BLaER1 treated with 17β-estradiol and CSF1 and Interleukin-3, amounts not matched to agents 10 nM and 100 nM (cell line): ENCODE results near the gene TM2D1.
A peak's percentile ranks its signal among the peaks of the same experiment; 100 is the strongest.

Experiments
- H3K27ac ChIP-seq, 11 experiments: shearing (Covaris generic); formaldehyde crosslinking; 2 replicates each; pipeline ENCODE4 v1.8.1; 2022
- H3K27me3 ChIP-seq, 11 experiments: shearing (Covaris generic); formaldehyde crosslinking; 2 replicates each; pipeline ENCODE4 v1.8.1; 2022
- H3K36me3 ChIP-seq, 11 experiments: shearing (Covaris generic); formaldehyde crosslinking; 2 replicates each; pipeline ENCODE4 v1.8.1; 2022
- H3K4me1 ChIP-seq, 10 experiments: shearing (Covaris generic); formaldehyde crosslinking; 2 replicates each; pipeline ENCODE4 v1.8.1; 2022
- H3K4me2 ChIP-seq, 11 experiments: shearing (Covaris generic); formaldehyde crosslinking; 2 replicates each; pipeline ENCODE4 v1.8.1; 2022
- H3K4me3 ChIP-seq, 10 experiments: shearing (Covaris generic); formaldehyde crosslinking; 2 replicates each; pipeline ENCODE4 v1.8.1; 2022
- H3K9ac ChIP-seq, 11 experiments: shearing (Covaris generic); formaldehyde crosslinking; 2 replicates each; pipeline ENCODE4 v1.8.1; 2022
- H3K9me3 ChIP-seq, 11 experiments: shearing (Covaris generic); formaldehyde crosslinking; replicated peaks in 1 of 11; 2 replicates each; pipeline ENCODE4 v1.8.1; 2022
- H4K20me1 ChIP-seq, 11 experiments: shearing (Covaris generic); formaldehyde crosslinking; 2 replicates each; pipeline ENCODE4 v1.8.1; 2022
- Cebpa-rat ChIP-seq, 11 experiments: shearing (Covaris generic); IDR thresholded peaks; 2 replicates each; pipeline ENCODE4 v1.8.1; 2022

TM2D1 gene

DNA sequence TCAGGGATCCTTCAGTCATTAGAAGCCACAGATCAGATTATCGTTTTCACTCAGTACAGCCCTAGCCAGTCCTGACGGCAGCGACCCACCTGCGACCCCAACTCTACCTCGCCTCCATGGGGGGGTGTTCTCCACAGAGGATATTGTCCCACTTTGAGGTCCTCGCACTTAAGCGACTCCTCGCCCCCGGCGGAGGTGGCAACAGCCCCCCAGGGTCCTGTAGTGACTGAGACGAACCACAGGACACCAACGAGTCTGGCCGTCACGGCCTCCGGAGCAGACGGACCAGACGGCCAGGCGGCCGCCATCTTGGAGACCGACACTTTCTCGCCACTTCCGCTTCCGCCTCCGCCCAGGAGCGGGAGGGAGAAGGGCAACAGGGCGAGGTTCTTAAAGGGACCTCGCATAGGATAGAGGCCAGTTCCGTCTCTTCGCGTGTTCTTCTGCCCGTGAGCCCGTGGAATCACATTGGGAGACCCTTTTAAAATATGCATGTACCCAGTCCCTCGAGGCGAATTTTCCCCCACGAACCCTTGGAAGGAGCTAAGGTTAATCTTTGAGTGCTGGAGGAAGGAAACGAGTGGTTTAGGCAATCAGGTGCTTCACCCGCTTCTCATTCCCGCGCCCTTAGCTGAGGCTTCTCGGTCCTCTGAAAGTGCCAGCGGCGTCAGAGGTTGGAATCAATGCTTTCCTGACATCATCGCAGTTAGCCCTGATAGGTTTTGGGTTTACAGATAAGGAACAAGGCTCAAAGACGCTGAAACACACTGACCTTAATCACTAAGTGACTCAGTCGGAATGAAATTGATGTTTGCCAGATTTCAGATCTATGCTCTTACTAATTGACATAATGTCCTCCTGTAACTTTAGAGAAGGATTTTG is at the start of gene TM2D1:
Gene TM2D1 (minus strand): TSS at position 329 of the 882 bp plus-strand sequence. CDS start 21 bp downstream, at position 308.
- peak within 1 kb of the TSS; percentile 80 to 95 (median 89) for H3K4me3 ChIP-seq
- H3K9me3 ChIP-seq = no peaks in the 10 kb centered on the region
- H3K9ac ChIP-seq = peak within 1 kb of the TSS; percentile 91 to 100 (median 95)
- H3K36me3 ChIP-seq = peaks cover 11 to 33% (median 26%) of the 10 kb centered on the region in 11 experiments; a peak in 19 of 22 replicates
- H3K4me2 ChIP-seq = peak within 1 kb of the TSS; percentile 66 to 99 (median 88)
- H4K20me1 ChIP-seq = peaks cover 0 to 21% (median 5%) of the 10 kb centered on the region in 11 experiments; a peak in 8 of 22 replicates
- peaks cover 14 to 31% (median 21%) of the 10 kb centered on the region in 10 experiments; a peak in 19 of 20 replicates for H3K4me1 ChIP-seq
- peak within 1 kb of the TSS; percentile 92 to 100 (median 97) for H3K27ac ChIP-seq
- no peaks in the 10 kb centered on the region for H3K27me3 ChIP-seq
- TF ChIP-seq Cebpa-rat (IDR thresholded peaks at IDR 0.05) = no peak

- Histone ChIP-seq H3K4me2 (no peak overlapping the region), H3K27me3 (no peaks in the 10 kb centered on the region), H3K4me1 (no peaks in the 10 kb centered on the region), H4K20me1 (no peaks in the 10 kb centered on the region), H3K9me3 (no peaks in the 10 kb centered on the region), H3K4me3 (no peak overlapping the region), H3K9ac (no peak overlapping the region), H3K27ac (no peak overlapping the region), H3K36me3 (no peaks in the 10 kb centered on the region)
- no peak for TF ChIP-seq Cebpa-rat (IDR thresholded peaks at IDR 0.05)
These were observed 45.2 kb upstream of the TM2D1 start for GRCh38 chr1:61770131-61770530.

DNA sequence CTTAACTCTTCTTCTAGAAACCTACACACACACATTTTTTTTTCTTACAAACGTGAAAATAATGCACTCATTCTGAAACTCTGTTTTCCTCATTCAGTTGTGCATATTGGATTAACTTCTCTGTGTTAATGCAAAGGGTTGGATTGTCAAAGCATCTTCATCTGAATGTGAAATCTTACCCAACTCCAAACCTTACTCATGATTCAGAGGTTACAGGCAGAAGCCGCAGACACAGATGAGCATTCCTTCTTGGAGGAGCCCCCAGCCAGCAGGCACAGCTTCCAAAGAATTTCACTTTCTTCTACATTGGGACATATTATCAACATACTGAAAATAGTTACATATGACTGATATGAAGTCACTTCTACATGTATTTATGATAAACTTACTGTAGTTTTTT is 33.0 kb upstream of the TM2D1 start:
- Histone ChIP-seq H3K27ac (no peak overlapping the region), H3K4me1 (no peaks in the 10 kb centered on the region), H3K36me3 (no peaks in the 10 kb centered on the region), H3K4me2 (no peak overlapping the region), H3K27me3 (no peaks in the 10 kb centered on the region), H4K20me1 (no peaks in the 10 kb centered on the region), H3K9me3 (no peaks in the 10 kb centered on the region), H3K4me3 (no peak overlapping the region), H3K9ac (no peak overlapping the region)
- TF ChIP-seq Cebpa-rat (IDR thresholded peaks at IDR 0.05) = no peak

- Histone ChIP-seq H3K9ac (no peak overlapping the region), H3K4me2 (no peak overlapping the region), H3K27me3 (no peaks in the 10 kb centered on the region), H3K4me1 (no peaks in the 10 kb centered on the region), H3K4me3 (no peak overlapping the region), H3K27ac (no peak overlapping the region), H4K20me1 (no peaks in the 10 kb centered on the region), H3K9me3 (no peaks in the 10 kb centered on the region), H3K36me3 (no peaks in the 10 kb centered on the region)
- no peak for TF ChIP-seq Cebpa-rat (IDR thresholded peaks at IDR 0.05)
These were observed 31.8 kb upstream of the TM2D1 start for GRCh38 chr1:61756773-61757172.

DNA sequence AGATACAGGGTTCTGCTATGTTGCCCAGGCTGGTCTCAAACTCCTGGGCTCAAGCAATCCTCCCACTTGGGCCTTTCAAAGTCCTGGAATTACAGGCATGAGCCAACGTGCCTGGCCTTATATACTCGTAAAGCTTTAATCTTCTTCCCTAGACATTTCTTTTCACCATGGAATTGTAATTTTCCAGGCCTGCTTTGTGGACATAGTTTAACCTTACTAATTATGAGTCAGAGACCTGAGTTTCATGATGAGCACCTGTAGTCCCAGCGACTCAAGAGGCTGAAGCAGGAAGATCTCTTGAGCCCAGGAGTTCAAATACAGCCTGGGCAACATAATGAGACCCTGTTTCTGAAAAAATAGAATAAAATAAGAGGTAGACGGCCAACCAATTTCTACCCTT is 29.6 kb upstream of the TM2D1 start:
- Histone ChIP-seq H3K4me3 (no peak overlapping the region), H4K20me1 (no peaks in the 10 kb centered on the region), H3K36me3 (no peaks in the 10 kb centered on the region), H3K9ac (no peak overlapping the region), H3K27ac (no peak overlapping the region), H3K27me3 (no peaks in the 10 kb centered on the region), H3K4me1 (no peaks in the 10 kb centered on the region), H3K4me2 (no peak overlapping the region), H3K9me3 (no peaks in the 10 kb centered on the region)
- no peak for TF ChIP-seq Cebpa-rat (IDR thresholded peaks at IDR 0.05)

- no peaks in the 10 kb centered on the region for H3K9me3 ChIP-seq
- no peaks in the 10 kb centered on the region for H3K36me3 ChIP-seq
- H3K4me2 ChIP-seq = no peak overlapping the region
- H4K20me1 ChIP-seq = no peaks in the 10 kb centered on the region
- H3K27me3 ChIP-seq = no peaks in the 10 kb centered on the region
- no peak overlapping the region for H3K27ac ChIP-seq
- TF ChIP-seq Cebpa-rat (IDR thresholded peaks at IDR 0.05) = no peak
- H3K9ac ChIP-seq = no peak overlapping the region
- H3K4me1 ChIP-seq = no peaks in the 10 kb centered on the region
- no peak overlapping the region for H3K4me3 ChIP-seq
These were observed 29.1 kb upstream of the TM2D1 start for GRCh38 chr1:61753998-61754508.

- TF ChIP-seq Cebpa-rat (IDR thresholded peaks at IDR 0.05) = no peak
- Histone ChIP-seq H4K20me1 (no peaks in the 10 kb centered on the region), H3K27me3 (no peaks in the 10 kb centered on the region), H3K36me3 (no peaks in the 10 kb centered on the region), H3K9ac (no peak overlapping the region), H3K27ac (no peak overlapping the region), H3K4me1 (no peaks in the 10 kb centered on the region), H3K4me3 (no peak overlapping the region), H3K9me3 (no peaks in the 10 kb centered on the region), H3K4me2 (no peak overlapping the region)
These were observed 28.0 kb upstream of the TM2D1 start for GRCh38 chr1:61752921-61753389.

GRCh38 chr1:61749574-61749973 is 24.6 kb upstream of the TM2D1 start:
- no peaks in the 10 kb centered on the region for H3K9me3 ChIP-seq
- no peaks in the 10 kb centered on the region for H3K4me1 ChIP-seq
- H3K27ac ChIP-seq = no peak overlapping the region
- H3K9ac ChIP-seq = no peak overlapping the region
- H3K27me3 ChIP-seq = 0 out of 22 replicates have a peak, but pooled peaks cover 0 to 2% (median 0%) of the 10 kb centered on the region in 11 experiments
- H4K20me1 ChIP-seq = no peaks in the 10 kb centered on the region
- no peak for TF ChIP-seq Cebpa-rat (IDR thresholded peaks at IDR 0.05)
- H3K4me2 ChIP-seq = no peak overlapping the region
- H3K36me3 ChIP-seq = no peaks in the 10 kb centered on the region
- H3K4me3 ChIP-seq = no peak overlapping the region

DNA sequence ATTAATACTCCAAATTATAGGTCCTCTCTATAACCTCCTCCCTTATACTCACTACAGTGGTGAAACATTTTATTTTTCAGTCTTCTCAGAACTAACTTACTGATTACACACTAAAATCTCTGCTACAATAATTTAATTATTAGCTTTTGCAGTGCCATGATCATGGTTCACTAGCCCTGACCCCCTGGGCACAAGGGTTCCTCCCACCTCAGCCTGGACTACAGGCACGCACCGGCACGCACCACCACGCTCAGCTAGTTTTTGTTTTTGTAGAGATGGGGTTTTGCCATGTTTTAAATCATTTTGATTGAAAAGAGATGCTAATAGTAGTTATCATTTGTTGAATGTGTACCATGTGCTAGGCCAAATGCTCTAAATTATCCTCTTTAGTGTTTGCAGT is 23.6 kb upstream of the TM2D1 start:
- no peak for TF ChIP-seq Cebpa-rat (IDR thresholded peaks at IDR 0.05)
- H3K36me3 ChIP-seq = no peaks in the 10 kb centered on the region

More for the DNA sequence above, 23.6 kb upstream of the TM2D1 start:
- H3K4me3 ChIP-seq = no peak overlapping the region
- no peaks in the 10 kb centered on the region for H4K20me1 ChIP-seq
- no peak overlapping the region for H3K9ac ChIP-seq
- no peak overlapping the region for H3K27ac ChIP-seq
- H3K27me3 ChIP-seq = peaks cover 1 to 6% (median 5%) of the 10 kb centered on the region in 11 experiments; a peak in 13 of 22 replicates
- H3K9me3 ChIP-seq = no peaks in the 10 kb centered on the region
- H3K4me2 ChIP-seq = no peak overlapping the region
- no peaks in the 10 kb centered on the region for H3K4me1 ChIP-seq
